Neural cell (in vitro differentiated cells): ENCODE results near the gene TFR2. TPM values are rescaled to one million over a fixed set of nuclear protein-coding genes. Genes with fewer than 3 reads are reported as not detected.

ENCODE experiments used
- H2AFZ ChIP-seq: fragments of 200-600, 300-800 bp; sonication (generic), shearing (Covaris generic); 2 replicates; pipeline ENCODE4 v1.6.0; 2014; ENCODE audit warnings: low read depth, mild to moderate bottlenecking, antibody characterized with exemption, low read length, moderate library complexity
- H3F3A ChIP-seq: fragments of 200-600 bp; shearing (Covaris generic); 2 replicates; pipeline ENCODE4 v1.6.1; 2016; ENCODE audit warnings: mild to moderate bottlenecking, moderate library complexity, mixed read lengths, antibody characterized with exemption, low read length; ENCODE audit not compliant: insufficient read depth, poor library complexity, severe bottlenecking
- H3K27ac ChIP-seq: fragments of 200-600, 300-800 bp; sonication (generic), shearing (Covaris generic); 2 replicates; pipeline ENCODE4 v1.5.1; 2014; ENCODE audit warnings: mild to moderate bottlenecking, low read length, moderate library complexity
- H3K27me3 ChIP-seq: fragments of 300-800, 200-600 bp; sonication (generic), shearing (Covaris generic); 2 replicates; pipeline ENCODE4 v1.6.0; 2014; ENCODE audit warnings: mild to moderate bottlenecking, low read depth, low read length, moderate library complexity; ENCODE audit not compliant: insufficient read depth
- H3K36me3 ChIP-seq: fragments of 300-800, 200-600 bp; sonication (generic), shearing (Covaris generic); 2 replicates; pipeline ENCODE4 v1.5.1; 2014; ENCODE audit warnings: mild to moderate bottlenecking, antibody characterized with exemption, low read length, moderate library complexity; ENCODE audit not compliant: insufficient read depth
- H3K4me2 ChIP-seq: fragments of 300-800, 200-600 bp; sonication (generic), shearing (Covaris generic); 2 replicates; pipeline ENCODE4 v1.6.0; 2014; ENCODE audit warnings: mild to moderate bottlenecking, low read length
- H3K4me3 ChIP-seq: fragments of 300-800, 200-600 bp; sonication (generic), shearing (Covaris generic); 2 replicates; pipeline ENCODE4 v1.5.1; 2014; ENCODE audit warnings: mild to moderate bottlenecking, low read length, moderate library complexity
- H3K79me2 ChIP-seq: fragments of 200-600 bp; shearing (Covaris generic); replicated peaks from 2 replicates; pipeline ENCODE4 v1.6.0; 2014; ENCODE audit warnings: mild to moderate bottlenecking, low read length, moderate library complexity; ENCODE audit not compliant: insufficient read depth
- H3K9ac ChIP-seq: fragments of 300-800, 200-600 bp; sonication (generic), shearing (Covaris generic); 2 replicates; pipeline ENCODE4 v1.6.1; 2016; ENCODE audit warnings: mild to moderate bottlenecking, low read length, mixed read lengths
- H3K9me2 ChIP-seq: fragments of 200-600 bp; shearing (Covaris generic); 2 replicates; pipeline ENCODE4 v1.6.1; 2016; ENCODE audit warnings: mild to moderate bottlenecking, low read length, mixed read lengths; ENCODE audit not compliant: insufficient read depth
- H3K9me3 ChIP-seq: fragments of 200-600, 300-800 bp; sonication (generic), shearing (Covaris generic); 2 replicates; pipeline ENCODE4 v1.6.1; 2016; ENCODE audit warnings: mild to moderate bottlenecking, mixed run types, low read length, moderate library complexity, mixed read lengths
- H4K20me1 ChIP-seq: fragments of 200-600 bp; shearing (Covaris generic); 2 replicates; pipeline ENCODE4 v1.6.1; 2016; ENCODE audit warnings: mild to moderate bottlenecking, mixed run types; ENCODE audit not compliant: insufficient read depth
- EP300 ChIP-seq: fragments of 450-650 bp; conservative IDR thresholded peaks from 2 replicates; pipeline ENCODE4 v1.6.1; 2014; ENCODE audit warnings: antibody characterized with exemption, mild to moderate bottlenecking, moderate library complexity; ENCODE audit not compliant: poor library complexity, severe bottlenecking
- EZH2 ChIP-seq: fragments of 200-600, 300-800 bp; shearing (Covaris generic), sonication (generic); IDR thresholded peaks from 2 replicates; pipeline ENCODE4 v1.6.1; 2014; ENCODE audit warnings: antibody characterized with exemption, low read length, borderline replicate concordance, mild to moderate bottlenecking; ENCODE audit not compliant: insufficient read depth, poor library complexity, severe bottlenecking
- MXI1 ChIP-seq: fragments of 450-650 bp; conservative IDR thresholded peaks from 2 replicates; pipeline ENCODE4 v1.6.1; 2014; ENCODE audit warnings: antibody characterized with exemption, mild to moderate bottlenecking; ENCODE audit not compliant: poor library complexity, severe bottlenecking
- POLR2AphosphoS5 ChIP-seq: IDR thresholded peaks from 2 replicates; pipeline ENCODE4 v1.6.1; 2012
- RAD21 ChIP-seq: fragments of 450-650 bp; conservative IDR thresholded peaks from 2 replicates; pipeline ENCODE4 v1.6.1; 2014; ENCODE audit warnings: antibody characterized with exemption, mild to moderate bottlenecking, moderate library complexity
- REST ChIP-seq: IDR thresholded peaks from 2 replicates; pipeline ENCODE4 v1.6.1; 2012; ENCODE audit warnings: borderline replicate concordance
- SMC3 ChIP-seq: fragments of 450-650 bp; conservative IDR thresholded peaks from 2 replicates; pipeline ENCODE4 v1.6.1; 2014; ENCODE audit warnings: antibody characterized with exemption, mild to moderate bottlenecking, moderate library complexity; ENCODE audit not compliant: poor library complexity
- TAF1 ChIP-seq: IDR thresholded peaks from 2 replicates; pipeline ENCODE4 v1.6.1; 2012; ENCODE audit warnings: low read depth
- polyA plus RNA-seq: library from polyadenylated mRNA; depleted of rRNA; stranded (reverse); fragments of >200 nt; gene quantifications from 2 replicates; pipeline ENCODE4 v1.2.3, GENCODE V29; 2014
- TF ChIP-seq, protein P1 (sequence below): fragments of 450-650 bp; IDR thresholded peaks from 2 replicates; pipeline ENCODE4 v1.5.1; 2014; ENCODE audit warnings: antibody characterized with exemption, mild to moderate bottlenecking, moderate library complexity; ENCODE audit not compliant: poor library complexity, severe bottlenecking

TFR2 gene
- polyA plus RNA-seq, 1 donor from 2014 or later: 21.0 TPM

DNA sequence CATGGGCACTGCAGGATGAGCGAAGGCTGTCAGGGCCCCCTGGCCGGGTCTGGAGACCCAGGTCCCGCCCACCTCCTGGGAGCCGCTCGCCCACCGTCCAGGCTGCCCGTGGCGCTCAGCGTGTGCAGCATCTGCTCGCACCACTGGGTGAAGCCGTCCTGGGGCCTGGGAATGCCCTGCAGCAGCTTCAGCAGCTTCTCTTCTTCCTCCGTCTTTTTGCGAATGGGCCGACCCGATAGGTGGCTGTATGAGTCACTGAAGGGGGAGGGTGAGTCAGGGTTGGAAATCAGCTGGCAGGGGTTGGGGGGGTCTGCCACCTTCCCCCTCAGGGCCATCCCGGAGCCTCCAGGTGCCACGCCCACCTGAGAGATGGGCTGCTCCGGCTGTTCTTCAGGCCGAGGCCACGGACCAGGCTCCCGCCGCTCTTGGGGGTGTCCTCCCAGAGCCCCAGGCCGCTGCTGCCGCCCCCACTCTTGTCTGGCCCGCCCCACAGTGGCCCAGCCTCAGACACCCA is 40.9 kb upstream of the TFR2 start:
- H3K4me3 ChIP-seq: no peak overlapping the region
- no peaks in the 10 kb centered on the region for H3K27me3 ChIP-seq
- H3K36me3 ChIP-seq: peaks cover 1% of the 10 kb centered on the region
- H3K9me2 ChIP-seq: no peaks in the 10 kb centered on the region
- no peaks in the 10 kb centered on the region for H4K20me1 ChIP-seq
- H3K9ac ChIP-seq: no peak overlapping the region
- TF ChIP-seq EZH2: no peak
- TF ChIP-seq, protein P1, sequence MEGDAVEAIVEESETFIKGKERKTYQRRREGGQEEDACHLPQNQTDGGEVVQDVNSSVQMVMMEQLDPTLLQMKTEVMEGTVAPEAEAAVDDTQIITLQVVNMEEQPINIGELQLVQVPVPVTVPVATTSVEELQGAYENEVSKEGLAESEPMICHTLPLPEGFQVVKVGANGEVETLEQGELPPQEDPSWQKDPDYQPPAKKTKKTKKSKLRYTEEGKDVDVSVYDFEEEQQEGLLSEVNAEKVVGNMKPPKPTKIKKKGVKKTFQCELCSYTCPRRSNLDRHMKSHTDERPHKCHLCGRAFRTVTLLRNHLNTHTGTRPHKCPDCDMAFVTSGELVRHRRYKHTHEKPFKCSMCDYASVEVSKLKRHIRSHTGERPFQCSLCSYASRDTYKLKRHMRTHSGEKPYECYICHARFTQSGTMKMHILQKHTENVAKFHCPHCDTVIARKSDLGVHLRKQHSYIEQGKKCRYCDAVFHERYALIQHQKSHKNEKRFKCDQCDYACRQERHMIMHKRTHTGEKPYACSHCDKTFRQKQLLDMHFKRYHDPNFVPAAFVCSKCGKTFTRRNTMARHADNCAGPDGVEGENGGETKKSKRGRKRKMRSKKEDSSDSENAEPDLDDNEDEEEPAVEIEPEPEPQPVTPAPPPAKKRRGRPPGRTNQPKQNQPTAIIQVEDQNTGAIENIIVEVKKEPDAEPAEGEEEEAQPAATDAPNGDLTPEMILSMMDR: no peak
- TF ChIP-seq POLR2AphosphoS5: peak; percentile 4
- TF ChIP-seq MXI1: no peak
- no peak overlapping the region for H2AFZ ChIP-seq
- H3K9me3 ChIP-seq: no peaks in the 10 kb centered on the region
- no peak overlapping the region for H3K4me2 ChIP-seq
- H3F3A ChIP-seq: no peaks in the 10 kb centered on the region
- no peak overlapping the region for H3K27ac ChIP-seq
- no peaks in the 10 kb centered on the region for H3K79me2 ChIP-seq

GRCh38 chr7:100681491-100682227 is 40.3 kb upstream of the TFR2 start:
- no peaks in the 10 kb centered on the region for H3K27me3 ChIP-seq
- no peaks in the 10 kb centered on the region for H4K20me1 ChIP-seq
- H3K4me2 ChIP-seq: no peak overlapping the region
- H3K9me2 ChIP-seq: no peaks in the 10 kb centered on the region
- no peak overlapping the region for H3K4me3 ChIP-seq
- peaks cover under 1% of the 10 kb centered on the region for H3K79me2 ChIP-seq
- no peak overlapping the region for H3K9ac ChIP-seq
- peaks cover 3% of the 10 kb centered on the region for H3K36me3 ChIP-seq
- H2AFZ ChIP-seq: no peak overlapping the region
- H3K27ac ChIP-seq: no peak overlapping the region
- H3K9me3 ChIP-seq: no peaks in the 10 kb centered on the region
- no peaks in the 10 kb centered on the region for H3F3A ChIP-seq
- TF ChIP-seq EZH2: no peak
- no peak for TF ChIP-seq SMC3
- no peak for TF ChIP-seq RAD21
- TF ChIP-seq TAF1: no peak
- no peak for TF ChIP-seq REST
- no peak for TF ChIP-seq MXI1
- no peak for TF ChIP-seq POLR2AphosphoS5
- TF ChIP-seq, protein P1: no peak
- TF ChIP-seq EP300: no peak
